Erythroblast (primary cell): ENCODE measurements around the gene PFDN1.

Experiments used
- GATA1 ChIP-seq: IDR thresholded peaks from 2 replicates; pipeline ENCODE4 v1.6.1; 2011; ENCODE audit warnings: low read depth, mild to moderate bottlenecking, control low read depth, low read length, moderate library complexity
- POLR2A ChIP-seq: IDR thresholded peaks from 2 replicates; pipeline ENCODE4 v1.6.1; 2011; ENCODE audit warnings: mild to moderate bottlenecking, low read length

DNA sequence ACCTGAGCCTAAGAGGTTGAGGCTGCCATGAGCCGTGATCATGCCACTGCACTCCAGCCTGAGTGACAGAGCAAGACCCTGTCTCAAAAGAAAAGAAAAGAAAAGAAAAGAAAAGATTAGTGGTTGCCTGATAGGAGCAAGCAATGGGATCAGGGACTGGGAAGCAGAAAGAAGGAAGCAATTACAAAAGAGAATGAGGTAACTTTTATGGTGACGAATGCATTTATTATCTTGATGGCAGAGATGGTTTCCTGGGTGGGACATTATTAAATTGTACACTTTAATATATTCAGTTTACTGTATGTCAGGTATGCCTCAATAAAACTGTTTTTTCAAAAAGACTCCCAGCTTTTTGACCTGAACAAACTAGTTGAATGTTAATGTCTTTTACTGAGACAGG lies 7.5 kb upstream of the PFDN1 start:
- TF ChIP-seq POLR2A = no peak
- no peak for TF ChIP-seq GATA1
